Hepatocyte (in vitro differentiated cells): ENCODE measurements around the gene ALOXE3.

Experiments
- CTCF ChIP-seq: fragments of 200-600 bp; sonication (generic); IDR thresholded peaks from 2 replicates; pipeline ENCODE4 v1.5.1; 2016; ENCODE audit warnings: antibody characterized with exemption, mild to moderate bottlenecking; ENCODE audit not compliant: poor library complexity
- EZH2 ChIP-seq: fragments of 200-600 bp; sonication (generic); IDR thresholded peaks from 2 replicates; pipeline ENCODE4 v1.6.1; 2016; ENCODE audit warnings: antibody characterized with exemption, mild to moderate bottlenecking, borderline replicate concordance
- EZH2phosphoT487 ChIP-seq: fragments of 200-600 bp; sonication (generic); IDR thresholded peaks from one replicate; pipeline ENCODE4 v1.6.1; 2018; ENCODE audit warnings: antibody characterized with exemption, mild to moderate bottlenecking, low read depth, moderate library complexity; ENCODE audit not compliant: unreplicated experiment, severe bottlenecking

- TF ChIP-seq CTCF (no peak), EZH2 (peak; percentile 19), EZH2phosphoT487 (no peak)
These were observed 45.4 kb downstream of the ALOXE3 start for GRCh38 chr17:8072729-8073461.
